ENCODE results near the gene TIMM13. TPM values are rescaled to one million over a fixed set of nuclear protein-coding genes. Genes with fewer than 3 reads are reported as not detected.
"Not testable (repeated sequence)": the region's sequence is repeated elsewhere in the genome, so short reads cannot be mapped to it uniquely, and the experiment has no call there.

TIMM13 gene
- total and polyA plus RNA-seq, 2 donors (not counting 1 experiment from before 2014, with no cell fraction given) = 19.4 to 32.5 TPM

DNA sequence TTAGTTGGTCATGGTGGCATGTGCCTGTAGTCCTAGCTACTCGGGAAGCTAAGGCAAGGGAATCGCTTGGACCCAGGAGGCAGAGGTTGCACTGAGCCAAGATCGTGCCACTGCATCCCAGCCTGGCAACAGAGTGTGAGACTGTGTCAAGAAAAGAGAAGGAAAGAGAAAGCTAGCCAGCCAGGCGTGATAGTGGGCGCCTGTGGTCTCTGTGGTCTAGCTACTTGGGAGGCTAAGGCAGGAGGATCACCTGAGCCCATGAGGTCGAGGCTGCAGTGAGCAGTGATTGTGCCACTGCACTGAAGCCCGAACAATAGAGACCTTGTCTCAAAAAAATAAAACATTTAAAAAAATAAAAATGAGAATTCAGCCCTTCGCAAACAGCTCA lies 33.3 kb downstream of the TIMM13 start:
- Mint-ChIP-seq H3K4me1 (peaks cover 32% of the 10 kb centered on the region), H3K27me3 (no peaks in the 10 kb centered on the region), H3K9me3 (ENCODE audit: insufficient read depth) (no peaks in the 10 kb centered on the region), H3K4me3 (peak overlapping the region; percentile 84), H3K27ac (peak overlapping the region; percentile 89)
- Histone ChIP-seq H3K4me3 (ENCODE audit: control extremely low read depth in 1 of 5, extremely low read depth in 1 of 5, insufficient read depth in 1 of 5, low read depth in 2 of 5, low read length in 4 of 5) (peak overlapping the region in 4 of 5 experiments; percentile 26 to 57 (median 32)), H3K27me3 (replicated peaks in 1 of 4; ENCODE audit: control extremely low read depth in 1 of 4, control insufficient read depth in 3 of 4, insufficient read depth in 4 of 4, low read length in 3 of 4) (no peaks in the 10 kb centered on the region), H3K27ac (ENCODE audit: low read length in 2 of 2) (peak overlapping the region in 1 of 2 donors; percentile 3), H3K9ac (ENCODE audit: low read length) (no peak overlapping the region), H4K20me1 (ENCODE audit: control insufficient read depth, insufficient read depth, low read length, poor library complexity, severe bottlenecking) (no peaks in the 10 kb centered on the region), H3K4me2 (replicated peaks; ENCODE audit: low read depth, low read length, poor library complexity, severe bottlenecking) (peak overlapping the region; percentile 68), H3K79me2 (ENCODE audit: control insufficient read depth, insufficient read depth, low read length) (no peaks in the 10 kb centered on the region), H3K36me3 (replicated peaks in 1 of 2; ENCODE audit: control extremely low read depth in 1 of 2, control insufficient read depth in 1 of 2, extremely low read depth in 1 of 2, insufficient read depth in 2 of 2, low read length in 1 of 2) (no peaks in the 10 kb centered on the region), H3K4me1 (ENCODE audit: control insufficient read depth in 2 of 2, insufficient read depth in 2 of 2, low read length in 2 of 2) (peaks cover 16 to 31% of the 10 kb centered on the region in 2 donors), H3K9me3 (ENCODE audit: control extremely low read depth in 1 of 3, control insufficient read depth in 2 of 3, insufficient read depth in 1 of 3, low read length in 2 of 3) (no peaks in the 10 kb centered on the region), H2AFZ (ENCODE audit: insufficient read depth, low read depth, low read length, poor library complexity, severe bottlenecking) (peak overlapping the region; percentile 58)
- TF ChIP-seq CTCF (IDR thresholded peaks at IDR 0.05) (no peak), EZH2 (IDR thresholded peaks at IDR 0.05; ENCODE audit: borderline replicate concordance, insufficient read depth, low read depth, low read length, poor library complexity, severe bottlenecking) (no peak)
- WGBS (ENCODE audit: insufficient coverage) = 36% methylated on average over 3 of the region's 8 CpGs
- intact Hi-C loops (cut with micrococcal nuclease) = loop anchor here (1.0 to 10.0 kb wide), 3 partner anchors 62 to 242 kb away; partner anchors contain the start of gene AP3D1
- no peak for DNase-seq
- ChIA-PET POLR2A (interaction anchor here (0.6 to 2.2 kb wide), 13 partner anchors 10 to 530 kb away, joined by 3 to 8 read pairs (median 4); no protein-coding TSS in a partner anchor), CTCF (interaction anchor here (0.6 to 5.7 kb wide), 21 partner anchors 10 to 496 kb away, joined by 3 to 58 read pairs (median 4); partner anchors contain the start of genes LMNB2, LSM7, PLEKHJ1 and SPPL2B)
- ATAC-seq (ENCODE audit: low read depth) = peak; percentile 51

DNA sequence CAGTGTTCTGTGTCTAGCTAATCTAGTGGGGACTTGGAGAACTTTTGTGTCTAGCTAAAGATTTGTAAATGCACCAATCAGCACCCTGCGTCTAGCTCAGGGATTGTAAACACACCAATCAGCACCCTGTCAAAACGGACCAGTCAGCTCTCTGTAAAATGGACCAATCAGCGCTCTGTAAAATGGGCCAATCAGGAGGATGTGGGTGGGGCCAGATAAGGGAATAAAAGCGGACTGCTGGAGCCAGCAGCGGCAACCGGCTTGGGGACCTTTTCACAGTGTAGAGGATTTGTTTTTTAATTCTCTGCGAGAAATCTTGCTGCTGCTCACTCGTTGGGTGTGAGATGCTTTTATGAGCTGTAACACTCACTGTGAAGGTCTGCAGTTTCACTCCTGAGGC lies 34.5 kb downstream of the TIMM13 start:
- ChIA-PET POLR2A (interaction anchor here (0.6 to 2.2 kb wide), 6 partner anchors 60 to 357 kb away, joined by 3 to 7 read pairs (median 4); no protein-coding TSS in a partner anchor), CTCF (interaction anchor here (0.6 to 5.7 kb wide), 32 partner anchors 9 to 256 kb away, joined by 3 to 58 read pairs (median 4); partner anchors contain the start of genes LSM7, PLEKHJ1 and SPPL2B)
- not testable (repeated sequence) for H3K36me3 ChIP-seq (replicated peaks in 1 of 2; ENCODE audit: control extremely low read depth in 1 of 2, control insufficient read depth in 1 of 2, extremely low read depth in 1 of 2, insufficient read depth in 2 of 2, low read length in 1 of 2); H3K9me3 ChIP-seq (ENCODE audit: control extremely low read depth in 1 of 3, control insufficient read depth in 2 of 3, insufficient read depth in 1 of 3, low read length in 2 of 3); ATAC-seq (ENCODE audit: low read depth); H3K9ac ChIP-seq (ENCODE audit: low read length); H3K79me2 ChIP-seq (ENCODE audit: control insufficient read depth, insufficient read depth, low read length); H2AFZ ChIP-seq (ENCODE audit: insufficient read depth, low read depth, low read length, poor library complexity, severe bottlenecking); H3K27me3 ChIP-seq (replicated peaks in 1 of 4; ENCODE audit: control extremely low read depth in 1 of 4, control insufficient read depth in 3 of 4, insufficient read depth in 4 of 4, low read length in 3 of 4); H3K4me3 ChIP-seq (ENCODE audit: control extremely low read depth in 1 of 5, extremely low read depth in 1 of 5, insufficient read depth in 1 of 5, low read depth in 2 of 5, low read length in 4 of 5); H3K27ac ChIP-seq (ENCODE audit: low read length in 2 of 2); H3K27me3 Mint-ChIP-seq; H3K4me2 ChIP-seq (replicated peaks; ENCODE audit: low read depth, low read length, poor library complexity, severe bottlenecking); H3K9me3 Mint-ChIP-seq (ENCODE audit: insufficient read depth); H4K20me1 ChIP-seq (ENCODE audit: control insufficient read depth, insufficient read depth, low read length, poor library complexity, severe bottlenecking); DNase-seq
- Mint-ChIP-seq H3K27ac (peak overlapping the region; percentile 63), H3K4me1 (peaks cover 32% of the 10 kb centered on the region), H3K4me3 (peak overlapping the region; percentile 64)
- WGBS (ENCODE audit: insufficient coverage) = 98% methylated on average over 5 of the region's 8 CpGs
- intact Hi-C loops (cut with micrococcal nuclease) = loop anchor here (5.0 to 10.0 kb wide), 2 partner anchors 222 to 241 kb away; partner anchors contain the start of gene AP3D1
- H3K4me1 ChIP-seq (ENCODE audit: control insufficient read depth in 2 of 2, insufficient read depth in 2 of 2, low read length in 2 of 2) = peaks cover 16 to 31% of the 10 kb centered on the region in 2 donors

All from B cell (primary cell).